ENCODE data around the gene HS3ST3A1. TPM values are rescaled to one million over a fixed set of nuclear protein-coding genes. Genes with fewer than 3 reads are reported as not detected.

HS3ST3A1 gene
- total and polyA plus RNA-seq, 2 of the 8 experiments (the other 6 are each of a cell fraction or from before 2014, with no cell fraction given): 5.4 to 5.7 TPM

GRCh38 chr17:13476720-13477119, 125.0 kb downstream of the HS3ST3A1 start (continued):
- TF ChIP-seq CHD7 (IDR thresholded peaks at IDR 0.05; ENCODE audit: insufficient replicate concordance, low read length) (no peak), RXRA (IDR thresholded peaks at IDR 0.05; ENCODE audit: insufficient read depth, low read depth, low read length) (no peak), EZH2 (IDR thresholded peaks at IDR 0.05; ENCODE audit: low read depth, low read length, severe bottlenecking) (no peak), CHD1 (IDR thresholded peaks at IDR 0.05; ENCODE audit: low read depth, low read length) (no peak), TBP (IDR thresholded peaks at IDR 0.05; ENCODE audit: low read depth, low read length) (no peak), GTF2F1 (IDR thresholded peaks at IDR 0.05; ENCODE audit: borderline replicate concordance, low read depth, low read length) (no peak)
